RWPE2 (cell line): ENCODE results near the gene TRIP12.
"Not testable (repeated sequence)": the region's sequence is repeated elsewhere in the genome, so short reads cannot be mapped to it uniquely, and the experiment has no call there.

ENCODE experiments used
- ATAC-seq: fragments of 200-7000 bp; cut with Tn5 transposase; 3 replicates; pipeline ENCODE4 v1.9.1; 2021; ENCODE audit warnings: low read depth
- DNase-seq: peaks from one replicate; pipeline ENCODE4 v3.0.0-alpha.2; 2020; ENCODE audit warnings: low spot score
- H3K27ac ChIP-seq: fragments of 450-650 bp; 2 replicates; pipeline ENCODE4 v1.5.1; 2017; ENCODE audit warnings: mild to moderate bottlenecking; ENCODE audit not compliant: poor library complexity, severe bottlenecking
- H3K27me3 ChIP-seq: fragments of 250-450 bp; sonication (Bioruptor Pico); 2 replicates; pipeline ENCODE4 v1.5.1; 2021; ENCODE audit warnings: mild to moderate bottlenecking, moderate library complexity; ENCODE audit not compliant: insufficient read depth, poor library complexity, severe bottlenecking
- H3K36me3 ChIP-seq: fragments of 250-450 bp; sonication (Bioruptor Pico); 2 replicates; pipeline ENCODE4 v1.5.1; 2020; ENCODE audit warnings: low read depth, mild to moderate bottlenecking, moderate library complexity
- H3K4me1 ChIP-seq: fragments of 250-450 bp; sonication (Bioruptor Pico); 2 replicates; pipeline ENCODE4 v1.5.1; 2021; ENCODE audit warnings: mild to moderate bottlenecking, moderate library complexity; ENCODE audit not compliant: insufficient read depth, poor library complexity, severe bottlenecking
- H3K4me3 ChIP-seq: fragments of 250-450 bp; sonication (Bioruptor Pico); 2 replicates; pipeline ENCODE4 v1.5.1; 2021; ENCODE audit warnings: mild to moderate bottlenecking, moderate library complexity; ENCODE audit not compliant: severe bottlenecking
- H3K9me3 ChIP-seq: fragments of 250-450 bp; sonication (Bioruptor Pico); 2 replicates; pipeline ENCODE4 v1.5.1; 2021; ENCODE audit warnings: mild to moderate bottlenecking, moderate library complexity; ENCODE audit not compliant: severe bottlenecking
- TF ChIP-seq, protein P1 (sequence below): fragments of 450-650 bp; IDR thresholded peaks from one replicate; pipeline ENCODE4 v1.5.1; 2017; ENCODE audit warnings: mild to moderate bottlenecking, moderate library complexity; ENCODE audit not compliant: poor library complexity, severe bottlenecking

Gene TRIP12

DNA sequence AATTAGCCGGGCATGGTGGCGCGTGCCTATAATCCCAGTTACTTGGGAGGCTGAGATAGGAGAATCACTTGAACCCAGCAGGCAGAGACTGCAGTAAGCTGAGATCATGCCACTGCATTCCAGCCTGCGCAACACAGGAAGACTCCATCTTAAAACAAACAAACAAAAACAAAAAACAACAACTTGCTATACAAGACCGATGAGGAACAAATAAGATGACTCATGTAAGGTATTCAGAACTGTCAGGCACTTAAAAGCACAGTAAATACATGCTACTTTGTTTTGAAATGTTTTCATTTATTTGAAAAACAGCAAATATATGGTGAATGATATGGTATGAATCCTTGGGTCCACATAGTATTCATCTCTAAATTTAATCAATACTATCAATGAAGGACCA, 66.7 kb downstream of the TRIP12 start:
- Histone ChIP-seq H3K36me3 (peaks cover 50% of the 10 kb centered on the region), H3K4me3 (no peak overlapping the region), H3K27ac (no peak overlapping the region), H3K27me3 (no peaks in the 10 kb centered on the region), H3K4me1 (no peaks in the 10 kb centered on the region), H3K9me3 (no peaks in the 10 kb centered on the region)
- DNase-seq, result no peak
- no peak for ATAC-seq
- TF ChIP-seq, protein P1, sequence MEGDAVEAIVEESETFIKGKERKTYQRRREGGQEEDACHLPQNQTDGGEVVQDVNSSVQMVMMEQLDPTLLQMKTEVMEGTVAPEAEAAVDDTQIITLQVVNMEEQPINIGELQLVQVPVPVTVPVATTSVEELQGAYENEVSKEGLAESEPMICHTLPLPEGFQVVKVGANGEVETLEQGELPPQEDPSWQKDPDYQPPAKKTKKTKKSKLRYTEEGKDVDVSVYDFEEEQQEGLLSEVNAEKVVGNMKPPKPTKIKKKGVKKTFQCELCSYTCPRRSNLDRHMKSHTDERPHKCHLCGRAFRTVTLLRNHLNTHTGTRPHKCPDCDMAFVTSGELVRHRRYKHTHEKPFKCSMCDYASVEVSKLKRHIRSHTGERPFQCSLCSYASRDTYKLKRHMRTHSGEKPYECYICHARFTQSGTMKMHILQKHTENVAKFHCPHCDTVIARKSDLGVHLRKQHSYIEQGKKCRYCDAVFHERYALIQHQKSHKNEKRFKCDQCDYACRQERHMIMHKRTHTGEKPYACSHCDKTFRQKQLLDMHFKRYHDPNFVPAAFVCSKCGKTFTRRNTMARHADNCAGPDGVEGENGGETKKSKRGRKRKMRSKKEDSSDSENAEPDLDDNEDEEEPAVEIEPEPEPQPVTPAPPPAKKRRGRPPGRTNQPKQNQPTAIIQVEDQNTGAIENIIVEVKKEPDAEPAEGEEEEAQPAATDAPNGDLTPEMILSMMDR, result no peak

DNA sequence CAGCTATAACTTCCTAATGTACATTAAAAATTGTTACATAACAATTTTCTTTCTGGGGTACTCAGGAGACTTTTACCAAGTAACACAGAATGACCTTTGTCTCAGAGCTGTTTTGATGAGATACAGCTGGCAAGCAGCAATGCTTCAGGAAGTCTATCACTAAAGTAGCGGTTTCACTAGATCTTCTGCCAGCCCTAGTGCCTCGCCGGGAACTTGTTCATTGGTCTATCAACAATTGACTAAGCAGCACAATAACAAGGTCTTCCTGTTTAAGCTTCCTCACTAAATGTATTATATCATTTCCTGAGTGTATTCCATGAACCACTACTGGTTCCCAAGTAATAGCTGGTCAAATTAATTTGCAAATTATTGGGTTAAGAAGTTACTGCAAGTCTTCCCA, 69.2 kb downstream of the TRIP12 start:
- DNase-seq, result no peak
- peaks cover 33% of the 10 kb centered on the region for H3K36me3 ChIP-seq
- H3K27ac ChIP-seq, result no peak overlapping the region
- H3K4me3 ChIP-seq, result no peak overlapping the region
- no peaks in the 10 kb centered on the region for H3K4me1 ChIP-seq
- ATAC-seq, result no peak
- TF ChIP-seq, protein P1, result no peak
- H3K9me3 ChIP-seq, result no peaks in the 10 kb centered on the region
- no peaks in the 10 kb centered on the region for H3K27me3 ChIP-seq

DNA sequence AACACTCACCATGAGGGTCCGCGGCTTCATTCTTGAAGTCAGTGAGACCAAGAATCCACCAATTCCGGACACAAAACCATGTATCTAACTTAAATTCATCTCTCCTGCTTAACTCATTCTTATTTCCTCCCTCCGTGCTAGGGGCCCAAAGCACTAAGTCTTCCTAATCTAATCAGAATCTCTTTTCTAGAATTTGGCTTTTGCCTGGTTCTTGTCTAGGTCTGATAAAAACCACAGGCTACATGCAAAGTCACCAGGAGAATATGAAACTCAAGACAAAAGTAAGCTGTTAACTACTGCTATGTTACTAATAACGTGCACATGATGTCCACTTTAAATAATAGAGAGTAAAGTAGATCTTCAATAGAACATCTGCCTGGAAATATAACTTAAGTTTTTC, 69.9 kb downstream of the TRIP12 start:
- no peak overlapping the region for H3K4me3 ChIP-seq
- H3K36me3 ChIP-seq, result peaks cover 36% of the 10 kb centered on the region
- DNase-seq (no peak), ATAC-seq (no peak)
- TF ChIP-seq, protein P1, result no peak
- no peak overlapping the region for H3K27ac ChIP-seq
- H3K9me3 ChIP-seq, result no peaks in the 10 kb centered on the region
- no peaks in the 10 kb centered on the region for H3K27me3 ChIP-seq
- no peaks in the 10 kb centered on the region for H3K4me1 ChIP-seq

DNA sequence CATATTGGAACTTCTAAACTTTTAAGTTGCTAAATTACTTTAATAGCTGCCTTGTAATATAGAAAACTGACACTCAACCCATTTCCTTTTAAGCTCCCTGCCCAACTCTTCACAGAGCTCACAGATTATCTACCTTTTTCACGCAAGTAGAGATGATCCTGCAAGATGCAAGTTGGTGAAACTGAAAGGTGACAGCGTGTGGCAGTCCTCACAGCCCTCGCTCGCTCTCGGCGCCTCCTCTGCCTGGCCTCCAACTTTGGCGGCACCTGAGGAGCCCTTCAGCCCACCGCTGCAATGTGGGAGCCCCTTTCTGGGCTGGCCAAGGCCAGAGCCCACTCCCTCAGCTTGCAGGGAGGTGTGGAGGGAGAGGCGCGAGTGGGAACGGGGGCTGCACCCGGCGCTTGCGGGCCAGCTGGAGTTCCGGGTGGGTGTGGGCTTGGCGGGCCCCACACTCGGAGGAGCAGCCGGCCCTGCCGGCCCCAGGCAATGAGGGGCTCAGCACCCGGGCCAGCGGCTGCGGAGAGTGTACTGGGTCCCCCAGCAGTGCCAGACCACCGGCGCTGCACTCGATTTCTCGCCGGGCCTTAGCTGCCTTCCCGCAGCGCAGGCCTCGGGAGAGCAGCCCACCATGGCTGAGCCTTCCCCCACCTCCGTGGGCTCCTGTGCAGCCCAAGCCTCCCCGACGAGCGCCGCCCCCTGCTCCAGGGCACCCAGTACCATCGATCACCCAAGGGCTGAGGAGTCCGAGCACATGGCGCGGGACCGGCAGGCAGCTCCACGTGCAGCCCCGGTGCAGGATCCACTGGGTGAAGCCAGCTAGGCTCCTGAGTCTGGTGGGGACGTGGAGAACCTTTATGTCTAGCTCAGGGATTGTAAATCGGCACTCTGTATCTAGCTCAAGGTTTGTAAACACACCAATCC, 71.2 kb downstream of the TRIP12 start:
- not testable (repeated sequence) for H3K9me3 ChIP-seq, H3K4me3 ChIP-seq, H3K27ac ChIP-seq, ATAC-seq, DNase-seq, H3K4me1 ChIP-seq, H3K27me3 ChIP-seq
- peaks cover 38% of the 10 kb centered on the region for H3K36me3 ChIP-seq

DNA sequence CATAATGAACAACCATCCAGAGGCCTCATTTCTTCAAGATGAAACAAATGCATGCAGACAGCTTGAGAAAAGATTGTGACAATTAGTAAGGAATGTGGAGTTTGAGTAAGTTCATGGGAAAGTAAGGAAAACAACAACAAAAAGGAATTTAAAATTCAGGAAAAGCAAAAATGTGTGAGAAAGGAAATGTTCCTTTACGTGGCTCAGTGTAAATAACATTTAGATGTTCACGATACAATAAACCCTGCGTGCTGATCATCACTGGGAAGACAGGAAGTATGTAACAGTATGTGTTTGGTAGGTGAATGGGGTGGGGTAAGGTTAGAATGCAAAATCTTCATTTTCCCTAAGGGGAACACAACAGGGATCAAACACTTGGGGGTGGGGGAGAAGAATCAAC, 72.7 kb downstream of the TRIP12 start:
- Histone ChIP-seq H3K36me3 (peaks cover 38% of the 10 kb centered on the region), H3K27ac (no peak overlapping the region), H3K9me3 (no peaks in the 10 kb centered on the region), H3K4me3 (no peak overlapping the region), H3K4me1 (no peaks in the 10 kb centered on the region), H3K27me3 (no peaks in the 10 kb centered on the region)
- TF ChIP-seq, protein P1, result no peak
- ATAC-seq (no peak), DNase-seq (no peak)
